MCF 10A (cell line): ENCODE results near the gene DDX1. TPM values are rescaled to one million over a fixed set of nuclear protein-coding genes. Genes with fewer than 3 reads are reported as not detected.

Experiments used
- BruUV-seq: library from RNA; stranded (reverse); fragments of 400-500 nt; replicated peaks from 2 replicates; lab custom pipeline; 2021; lab: Mats Ljungman, UMichigan
- CTCF ChIA-PET: fragments of 300-600 bp; sonication (Branson Sonifier 250); formaldehyde crosslinking; extraction: SDS; loops from one replicate; lab custom pipeline; 2021; ENCODE audit warnings: antibody characterized with exemption, inconsistent platforms; lab: Yijun Ruan, JAX
- POLR2A ChIA-PET: fragments of 300-600, 350-650 bp; sonication (Branson Sonifier 250); formaldehyde crosslinking; extraction: SDS; loops from one replicate; lab custom pipeline; 2020; ENCODE audit warnings: antibody characterized with exemption, inconsistent platforms; lab: Yijun Ruan, JAX
- DNase-seq: peaks from one replicate; pipeline ENCODE4 v3.0.0-alpha.2; 2018; ENCODE audit not compliant: unreplicated experiment
- H3K27ac Mint-ChIP-seq: one replicate; pipeline ENCODE4 v1.8.0; 2022; ENCODE audit warnings: mild to moderate bottlenecking, low read depth, mixed read lengths; ENCODE audit not compliant: unreplicated experiment
- H3K27me3 Mint-ChIP-seq: one replicate; pipeline ENCODE4 v1.8.0; 2022; ENCODE audit warnings: mixed read lengths; ENCODE audit not compliant: insufficient read depth, unreplicated experiment
- H3K36me3 Mint-ChIP-seq: one replicate; pipeline ENCODE4 v1.8.0; 2022; ENCODE audit warnings: mild to moderate bottlenecking, moderate library complexity, mixed read lengths; ENCODE audit not compliant: insufficient read depth, unreplicated experiment
- H3K4me1 Mint-ChIP-seq: one replicate; pipeline ENCODE4 v1.8.0; 2022; ENCODE audit warnings: mixed read lengths; ENCODE audit not compliant: insufficient read depth, unreplicated experiment
- H3K4me3 Mint-ChIP-seq: one replicate; pipeline ENCODE4 v1.8.0; 2022; ENCODE audit warnings: mild to moderate bottlenecking, moderate library complexity, mixed read lengths; ENCODE audit not compliant: unreplicated experiment
- H3K9me3 Mint-ChIP-seq: one replicate; pipeline ENCODE4 v1.8.0; 2022; ENCODE audit warnings: mixed read lengths; ENCODE audit not compliant: unreplicated experiment
- CTCF ChIP-seq: fragments of 200-600 bp; IDR thresholded peaks from one replicate; pipeline ENCODE4 v1.8.0; 2022; ENCODE audit warnings: antibody characterized with exemption, mild to moderate bottlenecking; ENCODE audit not compliant: unreplicated experiment
- intact Hi-C: fragments of 100-400 bp; cut with micrococcal nuclease; formaldehyde crosslinking; loops from 2 replicates; pipeline ENCODE4 v1.14.1; 2022
- total RNA-seq: library from RNA; stranded (reverse); gene quantifications from 2 replicates; pipeline ENCODE4 v1.2.3, GENCODE V29; 2022

Gene DDX1
- total RNA-seq, 1 experiment from 2014 or later: 119 TPM

DNA sequence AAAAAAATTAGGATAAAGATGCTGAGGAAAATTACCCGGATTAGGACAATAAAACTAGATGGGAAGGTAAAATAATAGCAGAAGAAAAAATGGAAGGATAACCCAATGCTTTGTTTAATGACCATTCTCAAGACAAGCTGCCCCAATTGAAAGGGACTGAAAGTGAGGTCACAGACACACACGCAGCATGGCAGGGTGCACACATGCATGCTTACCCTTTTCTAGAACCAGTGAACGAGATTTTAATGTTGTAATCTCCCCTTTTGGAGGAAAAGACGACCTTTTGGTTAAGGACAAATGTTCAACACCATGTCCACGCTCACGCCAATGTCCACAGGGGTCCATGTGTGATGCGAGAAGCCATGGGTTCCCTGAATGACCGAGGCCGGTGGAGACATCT, 70.9 kb downstream of the DDX1 start:
- TF ChIP-seq CTCF: no peak
- BruUV-seq: no TSS peak
- peaks cover 33% of the 10 kb centered on the region for H3K27me3 Mint-ChIP-seq
- H3K27ac Mint-ChIP-seq: no peak overlapping the region
- intact Hi-C loops: no loop called here
- peaks cover 8% of the 10 kb centered on the region for H3K9me3 Mint-ChIP-seq
- no peak overlapping the region for H3K4me3 Mint-ChIP-seq
- no peak for DNase-seq
- CTCF ChIA-PET: no interaction called here
- H3K4me1 Mint-ChIP-seq: peaks cover 8% of the 10 kb centered on the region
- POLR2A ChIA-PET: no interaction called here
- H3K36me3 Mint-ChIP-seq: no peaks in the 10 kb centered on the region

DNA sequence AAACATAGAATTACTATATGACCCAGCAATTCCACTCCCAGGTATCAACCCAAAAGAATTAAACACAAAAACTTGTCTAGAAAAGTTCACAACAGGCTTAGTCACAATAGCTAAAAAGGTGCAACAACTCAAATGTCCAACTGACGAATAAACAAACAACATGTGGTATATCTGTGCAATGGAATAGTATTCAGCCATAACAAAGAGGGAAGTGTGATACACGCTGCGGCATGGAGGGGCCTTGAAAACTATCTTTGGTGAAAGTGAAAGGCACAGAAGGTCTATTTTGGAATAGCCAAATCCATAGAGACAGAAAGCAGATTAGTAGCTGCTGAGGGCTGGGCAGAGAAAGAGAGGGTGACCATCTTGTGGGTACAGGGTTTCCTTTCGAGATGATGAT, 72.1 kb downstream of the DDX1 start:
- H3K4me1 Mint-ChIP-seq: peaks cover 17% of the 10 kb centered on the region
- H3K36me3 Mint-ChIP-seq: no peaks in the 10 kb centered on the region
- CTCF ChIA-PET: interaction anchor here (0.6 kb wide), 1 partner anchor 36 kb away, joined by 4 read pairs; no protein-coding TSS in a partner anchor
- POLR2A ChIA-PET: no interaction called here
- H3K9me3 Mint-ChIP-seq: peaks cover 6% of the 10 kb centered on the region
- H3K27me3 Mint-ChIP-seq: peaks cover 24% of the 10 kb centered on the region
- no TSS peak for BruUV-seq
- no peak overlapping the region for H3K27ac Mint-ChIP-seq
- no peak for DNase-seq
- no peak for TF ChIP-seq CTCF
- intact Hi-C loops: no loop called here
- no peak overlapping the region for H3K4me3 Mint-ChIP-seq

DNA sequence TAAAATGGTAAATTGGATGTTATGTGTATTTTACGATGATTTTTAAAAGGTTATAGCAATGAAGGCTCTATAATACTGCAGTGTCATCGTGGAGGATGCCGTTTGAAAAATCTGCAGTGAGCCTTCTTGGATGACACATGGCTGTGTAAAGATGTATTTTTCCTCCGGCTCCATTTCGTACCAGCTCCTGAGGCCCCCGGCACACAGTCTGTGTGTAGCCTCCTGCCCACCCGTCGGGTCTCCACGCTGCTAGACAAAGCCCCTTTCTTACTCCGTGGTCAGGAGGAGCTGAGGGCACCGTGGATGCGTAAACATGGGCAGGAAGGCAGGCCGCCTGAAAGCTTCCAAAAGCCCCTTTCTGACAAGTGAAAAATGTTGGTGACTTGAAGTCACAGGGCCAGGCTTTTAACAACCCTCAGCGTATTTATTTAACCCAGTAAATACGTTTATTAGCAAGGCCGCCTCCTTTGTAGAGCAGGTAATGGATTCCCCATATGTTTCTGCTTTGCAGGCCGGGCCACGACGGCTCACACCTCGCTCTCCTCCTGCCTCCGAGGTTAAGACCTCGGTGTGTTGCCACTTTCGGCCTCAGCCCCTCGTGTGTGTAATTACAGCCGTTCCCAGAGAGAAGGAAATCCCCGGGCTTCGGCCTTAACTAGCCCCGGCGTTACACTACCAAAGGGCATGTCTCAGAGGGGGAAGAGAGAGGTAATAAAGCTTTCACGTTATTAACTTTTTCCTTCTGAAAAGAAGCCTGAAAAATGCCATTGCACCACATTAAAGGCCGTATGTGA, 72.8 kb downstream of the DDX1 start:
- H3K4me3 Mint-ChIP-seq: no peak overlapping the region
- ChIA-PET POLR2A (no interaction called here), CTCF (interaction anchor here (0.6 kb wide), 1 partner anchor 36 kb away, joined by 4 read pairs; no protein-coding TSS in a partner anchor)
- intact Hi-C loops: no loop called here
- H3K4me1 Mint-ChIP-seq: peaks cover 17% of the 10 kb centered on the region
- H3K27me3 Mint-ChIP-seq: peaks cover 17% of the 10 kb centered on the region
- DNase-seq: no peak
- H3K36me3 Mint-ChIP-seq: no peaks in the 10 kb centered on the region
- no peaks in the 10 kb centered on the region for H3K9me3 Mint-ChIP-seq
- no peak overlapping the region for H3K27ac Mint-ChIP-seq
- TF ChIP-seq CTCF: no peak
- BruUV-seq: no TSS peak

GRCh38 chr2:15665067-15665942, 73.6 kb downstream of the DDX1 start:
- intact Hi-C loops: no loop called here
- CTCF ChIA-PET: no interaction called here
- DNase-seq: no peak
- no peak overlapping the region for H3K27ac Mint-ChIP-seq
- peaks cover 17% of the 10 kb centered on the region for H3K4me1 Mint-ChIP-seq
- no peak overlapping the region for H3K4me3 Mint-ChIP-seq
- no peak for TF ChIP-seq CTCF
- no peaks in the 10 kb centered on the region for H3K9me3 Mint-ChIP-seq
- H3K27me3 Mint-ChIP-seq: peaks cover 11% of the 10 kb centered on the region
- POLR2A ChIA-PET: no interaction called here
- no peaks in the 10 kb centered on the region for H3K36me3 Mint-ChIP-seq
- no TSS peak for BruUV-seq
